Hindlimb muscle (tissue), 1 donor: ENCODE results near the gene GIT2. TPM values are rescaled to one million over a fixed set of nuclear protein-coding genes. Genes with fewer than 3 reads are reported as not detected.
"Not testable (repeated sequence)": the region's sequence is repeated elsewhere in the genome, so short reads cannot be mapped to it uniquely, and the experiment has no call there.

Source experiments
- DNase-seq: peaks from one replicate; pipeline ENCODE4 v3.0.0-alpha.2; 2013
- polyA plus RNA-seq: library from polyadenylated mRNA; unstranded; fragments of 120-200 nt; gene quantifications from one replicate; pipeline ENCODE4 v1.2.1, GENCODE V29; 2013; ENCODE audit not compliant: insufficient read length

The GIT2 gene
- polyA plus RNA-seq, 1 donor: 57.8 TPM

GRCh38 chr12:109919456-109919855 lies 76.7 kb downstream of the GIT2 start:
- DNase-seq: no peak

GRCh38 chr12:109916045-109916444 lies 80.1 kb downstream of the GIT2 start:
- DNase-seq: no peak

GRCh38 chr12:109915171-109916040 lies 80.8 kb downstream of the GIT2 start:
- no peak for DNase-seq

- DNase-seq: no peak
Measured at GRCh38 chr12:109914461-109914860, 81.7 kb downstream of the GIT2 start.

- DNase-seq: peak; percentile 71
Measured at GRCh38 chr12:109912855-109913321, 83.3 kb downstream of the GIT2 start.

GRCh38 chr12:109910969-109911348 lies 85.2 kb downstream of the GIT2 start:
- no peak for DNase-seq

- no peak for DNase-seq
Measured at GRCh38 chr12:109910254-109910968, 85.8 kb downstream of the GIT2 start.

- DNase-seq: no peak
Measured at GRCh38 chr12:109905301-109905700, 90.9 kb downstream of the GIT2 start.

GRCh38 chr12:109902891-109903418 lies 93.2 kb downstream of the GIT2 start:
- DNase-seq: no peak

GRCh38 chr12:109900752-109901580 lies 95.2 kb downstream of the GIT2 start:
- DNase-seq: no peak

GRCh38 chr12:109899783-109900751 lies 96.1 kb downstream of the GIT2 start, which contains the start of gene TCHP:
Gene TCHP, plus strand, starts transcription at chr12:109900274. Its CDS starts 2,753 bp downstream, at chr12:109903027.
- DNase-seq: peak; percentile 92

- not testable (repeated sequence) for DNase-seq
Measured at GRCh38 chr12:109899345-109899744, 96.8 kb downstream of the GIT2 start.

- no peak for DNase-seq
Measured at GRCh38 chr12:109897029-109897428, 99.1 kb downstream of the GIT2 start.

GRCh38 chr12:109896188-109896587 lies 100.0 kb downstream of the GIT2 start:
- DNase-seq: no peak

- no peak for DNase-seq
Measured at GRCh38 chr12:109894939-109895338, 101.2 kb downstream of the GIT2 start.

- no peak for DNase-seq
Measured at GRCh38 chr12:109893261-109893995, 102.7 kb downstream of the GIT2 start.

GRCh38 chr12:109892748-109893147 lies 103.4 kb downstream of the GIT2 start:
- no peak for DNase-seq

GRCh38 chr12:109892165-109892715 lies 103.9 kb downstream of the GIT2 start:
- no peak for DNase-seq

GRCh38 chr12:109891731-109892130 lies 104.4 kb downstream of the GIT2 start:
- not testable (repeated sequence) for DNase-seq

- no peak for DNase-seq
Measured at GRCh38 chr12:109890620-109891170, 105.5 kb downstream of the GIT2 start.
